ENCODE data around the gene ENOPH1.
"Not testable (repeated sequence)": the region's sequence is repeated elsewhere in the genome, so short reads cannot be mapped to it uniquely, and the experiment has no call there.

The ENOPH1 gene

DNA sequence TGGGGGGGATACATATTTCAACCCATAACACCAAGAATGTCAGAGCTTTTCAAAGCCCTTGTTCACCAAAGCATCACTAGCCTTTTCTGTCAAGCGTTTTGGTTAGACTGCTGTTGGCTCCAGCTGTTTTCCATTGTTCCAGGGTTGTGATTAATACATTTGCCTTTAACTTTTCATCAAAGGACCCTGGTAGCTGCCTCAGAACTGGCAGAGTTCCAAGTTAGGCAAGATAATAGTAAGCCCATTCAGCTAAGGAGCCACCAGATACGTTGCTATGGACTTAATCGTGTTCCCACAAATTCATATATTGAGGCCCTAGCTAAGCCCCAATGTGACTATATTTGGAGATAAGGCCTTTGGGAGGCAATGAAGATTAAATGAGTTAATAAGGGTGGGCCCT lies 37.1 kb downstream of the ENOPH1 start:
- FAIRE-seq (no peak), DNase-seq (ENCODE audit: low spot score) (no peak)

- FAIRE-seq (no peak), DNase-seq (ENCODE audit: low spot score) (no peak)
Observed at GRCh38 chr4:82469791-82470345, 39.5 kb downstream of the ENOPH1 start.

DNA sequence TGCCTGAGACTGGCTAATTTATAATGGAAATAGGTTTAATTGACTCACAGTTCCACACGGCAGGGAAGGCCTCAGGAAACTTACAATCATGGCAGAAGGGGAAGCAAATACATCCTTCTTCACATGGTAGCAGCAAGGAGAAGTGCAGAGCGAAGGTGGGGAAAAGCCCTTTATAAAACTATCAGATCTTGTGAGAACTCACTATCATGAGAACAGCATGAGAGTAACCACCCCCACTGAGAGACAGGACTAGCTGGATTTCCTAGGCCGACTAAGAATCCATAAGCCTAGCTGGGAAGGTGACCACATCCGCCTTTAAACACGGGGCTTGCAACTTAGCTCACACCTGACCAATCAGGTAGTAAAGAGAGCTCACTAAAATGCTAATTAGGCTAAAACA lies 42.7 kb downstream of the ENOPH1 start:
- not testable (repeated sequence) for DNase-seq (ENCODE audit: low spot score); FAIRE-seq

DNA sequence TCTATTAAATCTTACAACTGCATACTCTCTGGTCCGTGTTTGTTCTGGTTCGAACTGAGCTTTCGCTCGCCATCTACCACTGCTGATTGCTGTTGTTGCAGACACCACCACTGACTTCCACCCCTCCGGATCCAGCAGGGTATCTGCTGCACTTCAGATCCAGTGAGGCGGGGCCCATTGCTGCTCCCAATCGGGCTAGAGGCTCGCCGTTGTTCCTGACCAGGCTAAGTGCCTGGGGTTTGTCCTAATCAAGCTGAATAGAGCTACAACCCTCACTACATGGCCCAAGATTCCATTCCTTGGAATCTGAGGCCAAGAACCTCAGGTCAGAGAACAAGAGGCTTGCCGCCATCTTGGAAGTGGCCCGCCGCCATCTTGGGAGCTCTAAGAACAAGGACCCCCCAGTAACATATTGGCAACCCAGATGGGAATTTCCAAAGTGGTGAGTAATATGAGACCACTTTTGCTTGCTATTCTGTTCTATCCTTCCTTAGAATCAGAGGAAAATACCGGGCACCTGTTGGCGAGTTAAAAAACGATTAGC lies 43.3 kb downstream of the ENOPH1 start:
- no peak for FAIRE-seq
- DNase-seq (ENCODE audit: low spot score): no peak

DNA sequence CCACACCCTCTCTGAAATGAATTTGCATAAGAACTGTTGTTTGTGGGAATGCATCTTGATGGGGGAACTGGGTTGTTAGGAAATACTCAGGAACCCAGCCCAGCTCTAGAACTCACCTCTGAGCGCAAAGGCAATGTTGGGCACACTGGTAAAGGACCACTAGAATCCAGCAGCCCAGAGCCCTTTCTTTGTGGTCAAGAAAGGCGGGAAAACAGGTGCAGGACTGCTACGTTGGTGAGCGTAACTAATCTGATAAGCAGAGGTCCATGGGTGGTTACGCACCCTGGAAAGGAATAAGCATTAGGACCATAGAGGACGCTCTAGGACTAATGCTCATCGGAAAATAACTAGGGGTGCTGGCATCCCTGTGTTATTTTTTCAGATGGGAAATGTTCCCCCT lies 45.5 kb downstream of the ENOPH1 start:
- not testable (repeated sequence) for DNase-seq (ENCODE audit: low spot score); FAIRE-seq

GRCh38 chr4:82477469-82477868 lies 47.1 kb downstream of the ENOPH1 start:
- DNase-seq (ENCODE audit: low spot score); FAIRE-seq: not testable (repeated sequence)

DNA sequence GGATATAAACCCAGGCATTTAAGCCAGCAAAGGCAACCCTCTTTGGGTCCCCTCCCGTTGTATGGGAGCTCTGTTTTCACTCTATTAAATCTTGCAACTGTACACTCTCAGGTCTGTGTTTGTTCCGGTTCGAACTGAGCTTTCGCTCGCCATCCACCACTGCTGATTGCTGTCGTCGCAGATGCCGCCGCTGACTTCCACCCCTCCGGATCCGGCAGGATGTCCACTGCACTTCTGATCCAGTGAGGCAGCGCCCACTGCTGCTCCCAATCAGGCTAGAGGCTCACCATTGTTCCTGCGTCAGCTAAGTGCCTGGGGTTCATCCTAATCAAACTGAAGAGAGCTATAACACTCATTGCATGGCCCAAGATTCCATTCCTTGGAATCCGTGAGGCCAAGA lies 49.2 kb downstream of the ENOPH1 start:
- no peak for DNase-seq (ENCODE audit: low spot score)
- FAIRE-seq: no peak

DNA sequence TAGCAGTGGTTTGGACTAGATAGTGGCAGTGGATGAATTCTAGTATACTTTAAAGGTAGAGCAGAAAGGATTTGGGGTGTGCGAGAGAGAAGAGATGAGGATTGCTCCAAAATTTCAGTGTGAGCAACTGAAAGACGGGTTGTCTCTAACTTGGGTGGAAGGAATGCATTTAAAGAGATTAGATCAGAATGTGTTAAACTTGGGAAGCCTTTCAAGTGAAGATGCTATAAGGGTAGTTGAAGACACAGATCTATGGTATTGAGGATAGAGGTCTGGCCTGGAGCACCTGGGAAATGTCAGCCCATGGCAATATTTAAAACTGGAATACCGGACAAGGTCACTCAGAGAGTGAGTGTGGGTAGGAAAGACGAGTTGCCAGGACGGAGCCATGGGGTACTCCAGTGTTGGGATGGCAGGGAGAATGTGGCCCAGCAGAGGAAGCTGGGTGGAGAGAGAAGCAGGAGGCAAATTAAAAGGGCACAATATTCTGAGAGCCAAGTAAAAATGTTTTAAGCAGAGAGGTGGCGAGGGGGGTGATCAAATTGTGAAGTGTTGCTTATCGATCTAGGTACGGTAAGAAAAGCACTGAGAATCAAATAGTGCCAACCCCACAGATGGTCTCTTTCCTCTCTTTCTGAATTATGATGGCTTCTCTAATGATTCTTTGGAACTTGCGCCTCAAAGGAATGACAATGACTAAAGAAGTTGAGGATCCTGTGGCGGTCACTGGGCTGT lies 50.5 kb downstream of the ENOPH1 start:
- DNase-seq (ENCODE audit: low spot score): no peak
- FAIRE-seq: no peak

DNA sequence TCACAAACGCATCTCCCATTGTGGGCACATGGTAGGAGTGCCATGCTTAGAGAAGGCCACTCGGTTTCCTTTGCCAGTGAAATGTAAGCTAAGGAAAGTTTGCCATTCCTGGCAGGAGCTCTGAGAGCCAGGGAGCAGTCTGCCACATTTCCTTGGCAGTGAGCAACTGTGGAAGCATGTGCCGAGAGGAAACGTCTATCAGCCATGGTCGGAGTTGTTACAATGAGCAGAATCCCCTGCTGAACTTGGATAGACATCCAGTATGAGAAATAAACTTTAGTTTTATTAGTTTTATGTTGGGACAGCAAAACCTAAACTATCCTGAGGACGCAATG lies 51.1 kb downstream of the ENOPH1 start:
- FAIRE-seq (no peak), DNase-seq (ENCODE audit: low spot score) (no peak)

GRCh38 chr4:82482387-82482786 lies 52.0 kb downstream of the ENOPH1 start:
- FAIRE-seq (no peak), DNase-seq (ENCODE audit: low spot score) (no peak)

DNA sequence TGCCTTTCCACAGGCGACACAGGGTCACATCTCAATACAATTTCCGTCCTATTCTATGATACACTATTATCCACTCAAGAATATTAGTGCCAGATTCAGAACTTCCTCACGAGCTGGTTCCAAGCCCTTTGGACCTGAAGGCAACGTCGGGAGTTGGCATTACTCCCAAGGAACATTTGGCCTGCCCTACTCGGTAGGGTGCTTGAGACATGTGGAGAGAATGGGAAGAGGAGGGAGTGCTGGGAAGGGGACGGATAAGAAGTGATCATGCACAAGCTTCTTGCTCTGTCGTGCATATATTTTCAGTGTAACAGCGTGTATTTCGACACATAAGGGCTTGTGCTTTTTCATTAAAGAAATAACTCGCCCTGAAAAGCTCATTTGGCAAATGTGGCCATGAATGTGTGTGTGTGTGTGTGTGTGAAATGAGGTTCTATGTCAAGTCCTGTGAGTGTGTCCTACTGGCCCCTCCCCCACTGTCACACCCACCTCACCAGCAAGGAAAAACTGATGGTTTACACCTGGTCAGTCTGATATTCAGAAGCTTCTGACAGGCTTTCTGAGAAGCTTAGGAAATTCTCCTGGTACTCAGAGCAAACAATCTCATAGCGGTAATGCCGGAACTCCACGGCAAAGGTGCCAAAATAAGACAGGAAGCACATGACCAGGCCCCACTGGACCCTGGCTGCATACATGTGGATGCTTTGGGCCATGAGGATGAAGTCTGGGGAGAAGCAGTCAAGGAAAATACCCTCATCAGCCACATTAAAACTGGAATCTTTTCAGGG lies 54.8 kb downstream of the ENOPH1 start:
- FAIRE-seq: no peak
- DNase-seq (ENCODE audit: low spot score): no peak

DNA sequence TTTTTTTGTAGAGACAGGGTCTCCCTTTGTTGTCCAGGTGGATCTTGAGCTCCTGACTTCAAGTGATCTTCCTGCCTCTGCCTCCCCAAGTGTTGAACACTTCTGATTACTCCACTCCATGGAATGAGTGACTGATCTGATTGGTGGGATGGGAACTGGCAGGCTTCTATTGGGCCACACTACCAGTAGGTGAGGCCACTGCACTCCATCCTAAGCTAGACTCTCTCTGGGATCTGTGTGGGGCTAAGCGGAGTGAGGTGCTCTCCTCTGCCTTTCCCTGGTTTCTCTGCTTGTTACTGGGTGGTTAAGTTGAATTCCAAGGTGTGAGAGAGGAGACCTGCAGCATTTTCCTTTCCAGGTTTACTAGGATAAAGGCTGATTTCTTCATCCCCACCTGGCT lies 58.7 kb downstream of the ENOPH1 start:
- no peak for FAIRE-seq
- DNase-seq (ENCODE audit: low spot score): no peak

DNA sequence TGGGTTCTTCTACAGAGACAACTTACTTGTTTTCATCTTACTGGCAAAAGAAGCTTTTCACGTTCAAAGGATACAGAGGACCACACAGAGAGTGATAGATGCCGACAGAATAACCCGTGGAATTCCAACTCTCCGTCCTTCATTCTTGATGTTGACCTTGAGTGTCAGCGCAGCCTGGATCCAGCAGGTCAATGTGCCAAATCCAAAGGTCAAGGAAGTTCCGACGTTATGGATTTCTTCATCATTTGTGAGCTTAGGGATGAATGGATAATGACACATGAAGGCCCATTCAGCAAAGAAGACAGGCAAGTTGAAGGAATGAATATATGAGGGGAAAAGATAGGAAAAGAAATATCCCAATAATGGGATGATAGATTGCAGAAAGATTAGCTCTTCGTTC lies 59.6 kb downstream of the ENOPH1 start:
- FAIRE-seq (no peak), DNase-seq (ENCODE audit: low spot score) (no peak)

DNA sequence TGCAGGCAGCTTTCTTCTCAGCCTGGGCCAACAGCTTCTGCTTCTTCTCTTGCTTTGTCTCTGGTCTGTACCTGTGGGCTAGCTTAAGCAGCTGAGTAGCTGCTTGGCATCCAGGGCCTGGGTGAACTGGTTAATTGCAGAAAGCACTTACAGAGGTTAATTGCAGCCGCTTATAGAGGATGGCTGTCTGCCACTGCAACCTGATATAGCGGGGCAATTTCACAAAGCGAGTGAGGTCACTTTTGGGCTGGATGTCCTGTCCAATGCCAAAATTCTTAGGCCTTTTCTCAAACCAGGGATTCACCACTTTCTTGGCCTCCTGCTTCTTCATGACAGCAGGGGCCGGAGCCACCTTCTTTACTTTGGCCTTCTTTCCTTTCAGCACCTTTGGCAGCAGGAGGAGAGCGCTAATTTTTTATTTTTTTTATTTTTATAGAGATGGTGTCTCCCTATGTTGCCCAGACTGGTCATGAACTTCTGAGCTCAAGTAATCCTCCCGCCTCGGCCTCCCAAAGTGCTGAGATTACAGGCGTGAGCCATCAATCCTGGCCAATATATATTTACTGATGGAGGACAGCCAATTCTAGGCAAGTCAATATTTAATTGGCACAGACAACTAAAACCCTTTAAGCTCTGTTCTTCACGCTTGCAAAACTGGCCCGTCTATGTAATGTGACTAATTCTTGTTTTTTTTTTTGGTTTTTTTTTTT lies 61.0 kb downstream of the ENOPH1 start:
- no peak for DNase-seq (ENCODE audit: low spot score)
- FAIRE-seq: no peak

DNA sequence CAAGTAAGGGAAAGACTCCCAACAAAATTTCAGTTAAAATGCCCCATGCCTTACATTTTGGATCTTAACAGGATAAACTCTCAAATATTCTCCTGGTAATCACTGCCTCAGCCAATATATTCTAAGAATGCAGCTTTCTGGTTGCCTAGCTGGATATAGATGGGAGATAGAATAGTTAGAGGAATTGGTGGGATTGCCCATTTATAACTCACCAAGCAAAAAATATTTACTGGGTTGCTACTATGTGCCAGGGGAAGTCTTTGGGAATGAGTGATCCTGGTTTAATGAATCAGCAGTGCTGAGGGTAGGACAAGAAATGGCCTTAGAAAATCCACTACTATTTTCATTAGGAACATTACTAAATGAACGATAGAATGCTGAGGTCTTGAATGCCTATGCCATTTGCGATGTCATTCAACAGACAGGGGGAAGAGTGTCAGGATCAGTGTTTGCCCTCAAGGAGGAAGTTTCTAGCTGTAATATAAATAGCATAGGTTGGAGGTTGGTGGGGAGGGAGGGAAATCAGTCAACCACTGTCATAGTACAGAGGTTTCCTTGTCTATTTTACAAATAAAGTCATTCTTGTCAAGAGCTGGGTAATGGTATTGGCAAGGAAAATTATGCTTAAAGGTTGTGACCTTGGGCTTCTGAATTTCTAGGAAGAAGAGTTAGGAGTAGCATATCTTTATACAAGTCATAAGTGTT lies 63.5 kb downstream of the ENOPH1 start:
- FAIRE-seq: no peak

GRCh38 chr4:82495666-82496065 lies 65.3 kb downstream of the ENOPH1 start:
- no peak for DNase-seq (ENCODE audit: low spot score)
- FAIRE-seq: no peak

More for the DNA sequence above, 63.5 kb downstream of the ENOPH1 start:
- DNase-seq (ENCODE audit: low spot score): no peak

DNA sequence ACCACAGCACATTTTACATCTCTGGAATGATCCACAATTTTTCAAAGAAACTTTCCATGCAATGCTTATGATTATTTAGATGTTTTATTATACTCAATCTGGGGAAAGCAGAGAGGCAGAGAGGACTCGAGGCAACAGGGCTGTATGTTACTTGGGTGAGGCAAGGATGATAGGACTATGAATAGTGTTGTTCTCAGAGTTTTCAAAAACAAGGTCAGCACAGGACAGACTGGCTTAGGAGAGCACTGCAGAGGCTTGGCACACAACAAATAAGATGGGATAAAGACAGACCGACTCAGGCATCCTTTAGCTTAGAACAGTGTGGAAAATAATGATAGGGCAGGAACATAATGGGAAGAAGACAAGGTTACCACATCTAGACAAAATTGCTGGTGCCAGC lies 66.0 kb downstream of the ENOPH1 start:
- FAIRE-seq: no peak
- no peak for DNase-seq (ENCODE audit: low spot score)

GRCh38 chr4:82499738-82500434 lies 69.5 kb downstream of the ENOPH1 start:
- no peak for DNase-seq (ENCODE audit: low spot score)
- no peak for FAIRE-seq

GRCh38 chr4:82500435-82501153 lies 70.2 kb downstream of the ENOPH1 start:
- no peak for DNase-seq (ENCODE audit: low spot score)
- no peak for FAIRE-seq

- no peak for FAIRE-seq
- DNase-seq (ENCODE audit: low spot score): no peak
Observed at GRCh38 chr4:82501154-82501442, 70.7 kb downstream of the ENOPH1 start.

All from urothelium cell line (cell line).